Stimulated activated CD4-positive, alpha-beta T cell treated with anti-CD3 and anti-CD28 coated beads, Interleukin-15, amount 100 ng/mL, for 24 hours (primary cell): ENCODE measurements around the gene TXNIP.

ENCODE experiments used
- DNase-seq: peaks from one replicate; pipeline ENCODE4 v3.0.0-alpha.2; 2020

TXNIP gene

DNA sequence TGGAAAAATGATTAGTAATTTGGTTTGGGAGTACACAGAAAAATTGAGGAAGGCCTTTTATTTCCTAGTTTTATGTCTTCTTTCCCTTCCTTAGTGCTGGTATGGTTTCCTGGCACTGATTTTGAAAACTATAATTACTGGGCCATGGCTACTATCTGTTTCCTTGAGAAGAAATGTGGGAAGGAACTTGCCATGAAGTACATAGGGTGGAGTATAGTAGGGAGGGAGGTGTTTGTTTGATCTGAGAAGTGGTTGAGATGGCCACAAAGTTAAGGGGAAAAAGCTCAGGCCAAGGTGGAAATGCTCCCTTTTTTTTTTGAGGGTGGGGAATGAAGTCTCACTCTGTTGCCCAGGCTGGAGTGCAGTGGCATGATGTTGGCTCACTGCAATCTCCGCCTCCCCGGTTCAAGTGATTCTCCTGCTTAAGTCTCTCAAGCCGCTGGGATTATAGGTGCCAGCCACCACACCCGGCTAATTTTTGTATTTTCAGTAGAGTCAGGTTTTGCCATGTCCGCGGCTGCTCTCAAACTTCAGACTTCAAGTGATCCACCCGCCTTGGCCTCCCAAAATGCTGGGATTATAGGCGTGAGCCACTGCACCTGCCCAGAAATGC is 13.9 kb upstream of the TXNIP start:
- DNase-seq: no peak

DNA sequence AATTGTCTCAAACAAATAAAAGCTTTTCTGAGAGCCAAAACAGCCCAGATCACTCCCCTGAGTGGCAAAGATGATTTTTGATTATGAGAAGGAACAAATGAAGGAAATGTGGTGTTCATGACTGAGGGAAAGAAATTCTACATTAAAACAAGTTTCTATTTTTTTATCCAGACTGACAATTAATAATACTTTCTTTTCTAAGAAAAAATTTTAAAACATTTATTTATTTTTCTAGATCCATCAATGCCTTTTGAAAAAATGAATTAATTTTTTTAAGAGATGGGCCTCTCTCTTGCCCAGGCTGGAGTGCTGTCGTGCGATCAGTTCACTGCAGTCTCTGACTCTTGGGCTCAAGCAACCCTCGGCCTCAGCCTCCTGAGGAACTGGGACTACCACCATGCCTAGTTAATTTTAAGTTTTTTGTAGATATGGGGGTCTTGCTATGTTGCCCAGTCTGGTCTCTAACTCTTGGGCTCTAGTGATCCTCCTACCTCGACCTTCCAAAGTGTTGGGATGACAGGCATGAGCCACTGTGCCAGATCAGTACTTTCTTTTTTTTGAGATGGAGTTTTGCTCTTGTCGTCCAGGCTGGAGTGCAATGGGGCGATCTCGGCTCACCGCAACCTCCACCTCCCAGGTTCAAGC is 11.2 kb upstream of the TXNIP start:
- no peak for DNase-seq

DNA sequence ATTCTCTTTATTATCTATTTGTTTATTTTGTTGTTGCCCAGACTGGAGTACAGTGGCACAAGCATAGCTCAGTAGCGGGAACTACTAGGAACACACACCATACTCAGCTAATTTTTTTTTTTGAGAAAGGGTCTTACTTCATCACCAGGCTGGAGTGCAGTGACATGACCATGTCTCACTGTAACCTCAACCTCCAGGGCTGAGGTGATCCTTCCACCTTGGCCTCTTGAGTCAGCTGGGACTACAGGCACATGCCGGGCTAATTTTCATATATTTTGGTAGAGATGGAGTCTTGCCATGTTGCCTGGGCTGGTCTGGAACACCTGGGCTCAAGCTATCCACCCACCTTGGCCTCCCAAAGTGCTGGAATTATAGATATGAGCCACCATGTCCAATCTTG is 5.3 kb upstream of the TXNIP start:
- no peak for DNase-seq

DNA sequence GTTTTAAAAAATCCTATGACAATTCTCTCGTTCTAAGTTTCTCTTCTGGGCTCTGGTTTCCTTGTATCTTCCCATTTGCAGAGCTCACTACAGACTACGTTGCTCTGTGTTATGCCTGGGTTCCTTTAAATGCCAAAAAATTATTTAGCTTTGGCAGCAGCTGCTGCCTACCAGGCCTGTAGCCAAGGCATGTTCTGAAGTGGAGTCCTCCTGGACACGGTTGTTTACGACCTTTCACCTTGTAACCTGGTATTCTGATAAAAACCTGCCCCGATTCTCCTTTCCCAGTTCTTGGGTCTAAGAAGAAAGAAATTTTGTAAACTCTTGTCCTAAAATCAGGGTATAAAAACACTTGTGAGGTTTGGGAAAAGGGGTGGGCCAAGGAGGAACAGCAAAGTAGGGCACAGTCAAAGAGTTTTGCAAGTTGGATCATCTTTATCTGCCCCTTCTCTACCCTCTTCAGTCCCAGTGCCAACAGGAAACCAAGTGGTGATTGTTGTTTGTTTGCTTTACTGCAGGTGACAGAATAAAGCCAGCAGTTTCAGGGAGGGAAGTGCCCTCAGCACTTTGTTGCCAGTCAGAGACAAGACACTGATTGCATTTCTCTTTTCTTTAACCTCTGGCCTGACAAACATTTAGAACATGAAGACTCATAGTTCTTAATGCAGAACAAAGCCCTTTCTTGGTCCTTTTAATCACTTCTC is 3.1 kb upstream of the TXNIP start:
- DNase-seq: no peak

DNA sequence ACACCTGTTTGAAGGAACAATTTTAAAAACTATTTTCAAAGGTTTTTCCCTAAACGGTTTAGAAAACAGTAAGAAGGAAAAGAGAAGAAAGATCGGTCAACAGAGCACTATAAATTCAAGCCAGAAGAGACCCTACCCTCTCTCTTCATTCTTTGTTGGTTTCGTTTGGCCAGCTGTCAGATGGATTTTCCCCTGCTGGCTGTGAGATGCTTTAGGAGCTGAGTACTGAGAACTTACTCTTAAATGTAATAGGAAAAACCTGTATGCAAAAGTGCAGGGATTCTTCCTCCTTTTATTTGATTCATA is 1.3 kb upstream of the TXNIP start:
- no peak for DNase-seq

DNA sequence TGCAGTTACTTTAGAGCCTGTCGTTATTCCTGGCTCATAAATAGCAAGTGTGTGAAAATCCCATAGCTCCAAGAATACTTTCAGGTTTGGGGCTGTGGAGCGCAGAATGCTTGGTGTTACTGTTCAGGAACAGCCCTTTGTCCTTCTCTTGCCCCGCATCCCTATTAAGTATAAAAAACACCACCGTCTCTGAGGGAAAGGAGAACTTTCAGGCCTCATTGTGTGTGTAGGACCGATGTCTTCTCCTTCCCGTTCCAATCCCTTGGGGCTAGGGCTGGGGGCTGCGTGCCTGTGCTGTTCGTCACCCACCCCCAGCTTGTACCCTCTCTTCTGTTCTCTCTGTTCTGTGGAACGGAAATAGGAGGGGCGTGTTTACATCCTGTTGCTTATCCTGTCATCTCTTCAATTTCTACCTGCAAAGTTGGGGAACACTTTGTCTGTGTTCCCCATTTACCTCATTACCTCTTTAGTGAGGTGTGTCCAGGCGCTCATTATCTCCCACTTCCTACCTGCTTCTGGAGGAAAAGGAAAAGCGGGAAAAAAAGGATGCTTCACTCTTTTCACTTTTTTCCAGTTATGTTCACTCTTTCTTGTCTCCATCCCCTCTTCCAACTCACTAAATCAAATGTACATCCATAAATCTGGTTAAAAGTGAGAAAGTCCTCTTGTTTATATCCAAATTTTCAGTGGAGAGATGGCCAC is 788 bp upstream of the TXNIP start:
- peak; percentile 61 for DNase-seq

DNA sequence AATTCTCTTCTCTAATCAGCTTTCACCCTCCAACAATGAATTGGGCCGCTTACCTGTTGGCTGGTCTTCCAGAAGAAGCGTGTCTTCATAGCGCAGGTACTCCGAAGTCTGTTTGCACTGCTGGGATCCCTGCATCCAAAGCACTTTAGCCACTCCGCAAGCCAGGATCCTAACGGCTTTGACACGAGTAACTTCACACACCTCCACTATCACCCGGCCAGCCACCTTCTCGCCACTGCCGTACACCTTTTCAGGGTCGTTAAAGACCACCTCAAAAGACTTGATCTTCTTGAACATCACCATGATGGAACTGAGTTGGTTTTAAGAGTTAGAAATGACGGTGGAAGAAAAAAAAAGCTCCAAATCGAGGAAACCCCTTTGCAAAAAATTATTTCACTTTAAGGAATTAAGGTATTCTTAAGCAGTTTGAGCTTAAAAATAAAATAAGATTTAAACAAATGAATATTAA is 381 bp downstream of the TXNIP start:
- DNase-seq: no peak

DNA sequence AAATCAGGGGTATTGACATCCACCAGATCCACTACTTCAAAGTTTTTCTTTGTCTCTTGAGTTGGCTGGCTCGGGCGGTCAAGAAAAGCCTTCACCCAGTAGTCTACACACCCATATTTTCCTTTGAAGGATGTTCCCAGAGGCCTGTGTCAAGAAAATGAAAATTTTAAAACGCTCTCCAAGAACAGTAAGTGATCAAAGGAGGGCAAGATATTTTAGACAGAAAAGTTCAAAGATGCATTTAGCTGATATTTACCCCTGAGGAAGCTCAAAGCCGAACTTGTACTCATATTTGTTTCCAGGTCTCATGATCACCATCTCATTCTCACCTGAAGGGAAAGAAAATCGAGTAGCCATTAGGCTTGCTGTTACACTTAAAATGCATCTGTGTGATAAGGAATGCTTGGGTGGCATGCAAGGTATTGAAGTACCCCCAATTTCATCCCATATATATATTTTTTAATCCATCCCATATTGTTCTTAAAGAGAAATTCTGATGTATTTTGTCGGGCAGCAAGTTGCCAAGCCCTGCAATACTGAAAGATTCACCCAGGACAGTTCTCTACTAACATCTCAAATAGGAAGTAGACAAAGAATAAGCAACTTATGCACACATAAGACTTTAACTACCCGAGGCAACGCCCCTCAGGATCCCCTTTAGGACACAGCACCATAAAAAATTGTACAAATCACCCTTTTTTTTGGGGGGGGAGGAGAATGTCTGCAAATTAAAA is 1.1 kb downstream of the TXNIP start:
- DNase-seq: no peak

DNA sequence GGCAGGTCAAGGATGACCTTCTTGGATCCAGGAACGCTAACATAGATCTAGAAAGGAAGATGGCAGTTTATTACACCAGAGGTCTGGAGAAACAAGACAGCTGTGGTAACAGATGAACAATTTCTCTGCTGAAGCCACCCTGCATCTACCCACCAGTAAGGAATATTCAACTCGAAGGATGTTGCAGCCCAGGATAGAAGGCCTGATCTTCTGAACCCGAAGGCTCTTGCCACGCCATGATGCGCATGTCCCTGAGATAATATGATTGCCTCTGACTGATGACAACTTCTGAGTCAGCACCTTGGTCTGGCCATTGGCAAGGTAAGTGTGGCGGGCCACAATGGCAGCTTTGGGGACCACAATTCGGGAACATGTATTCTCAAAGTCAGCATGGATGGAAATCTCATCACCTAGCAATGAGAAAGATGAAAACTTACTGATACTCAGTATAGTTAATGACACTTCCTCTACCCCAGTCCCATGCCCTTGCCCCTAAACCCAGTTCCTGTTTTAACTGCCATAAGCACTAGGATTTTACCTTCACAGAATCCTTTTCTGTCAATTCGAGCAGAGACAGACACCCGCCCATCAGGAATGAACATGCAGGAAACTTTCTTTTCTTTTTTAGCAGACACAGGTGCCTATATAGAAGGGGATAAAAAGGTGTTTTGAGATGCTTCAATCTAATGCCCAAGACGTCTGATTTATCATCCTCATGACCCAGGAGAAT is 1.8 kb downstream of the TXNIP start:
- DNase-seq: peak; percentile 65

DNA sequence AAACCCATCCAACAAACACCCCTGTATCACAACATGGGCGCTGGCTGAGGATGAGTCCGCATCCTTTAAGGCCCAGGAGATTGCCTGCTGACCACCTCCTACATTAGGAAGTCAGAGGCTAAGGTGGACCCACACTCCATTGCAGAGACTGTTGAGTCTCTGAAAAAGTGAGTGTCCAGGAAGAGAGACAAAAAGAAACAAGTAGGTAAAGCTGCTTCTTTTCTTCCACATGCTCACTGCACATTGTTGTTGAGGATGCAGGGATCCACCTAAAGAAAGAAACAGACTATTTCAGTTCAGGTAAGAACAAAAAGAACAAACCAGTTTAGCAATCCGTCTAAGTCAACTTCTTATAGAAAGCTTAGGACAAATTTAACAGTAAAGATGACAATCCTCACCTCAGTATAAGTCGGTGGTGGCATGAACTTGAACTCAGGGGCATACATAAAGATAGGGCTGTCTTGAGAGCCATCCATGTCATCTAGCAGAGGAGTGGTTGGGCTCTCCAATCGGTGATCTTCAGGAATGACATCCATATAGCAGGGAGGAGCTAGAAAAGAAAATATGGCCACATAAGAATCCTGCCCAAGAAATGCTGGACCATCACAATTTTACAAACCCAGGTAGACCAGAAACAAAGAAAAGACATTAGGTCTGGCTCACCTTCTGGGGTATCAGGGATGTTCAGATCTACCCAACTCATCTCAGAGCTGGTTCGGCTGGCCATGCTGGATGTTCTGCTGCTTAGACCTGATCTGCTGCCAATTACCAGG is 2.6 kb downstream of the TXNIP start:
- no peak for DNase-seq

DNA sequence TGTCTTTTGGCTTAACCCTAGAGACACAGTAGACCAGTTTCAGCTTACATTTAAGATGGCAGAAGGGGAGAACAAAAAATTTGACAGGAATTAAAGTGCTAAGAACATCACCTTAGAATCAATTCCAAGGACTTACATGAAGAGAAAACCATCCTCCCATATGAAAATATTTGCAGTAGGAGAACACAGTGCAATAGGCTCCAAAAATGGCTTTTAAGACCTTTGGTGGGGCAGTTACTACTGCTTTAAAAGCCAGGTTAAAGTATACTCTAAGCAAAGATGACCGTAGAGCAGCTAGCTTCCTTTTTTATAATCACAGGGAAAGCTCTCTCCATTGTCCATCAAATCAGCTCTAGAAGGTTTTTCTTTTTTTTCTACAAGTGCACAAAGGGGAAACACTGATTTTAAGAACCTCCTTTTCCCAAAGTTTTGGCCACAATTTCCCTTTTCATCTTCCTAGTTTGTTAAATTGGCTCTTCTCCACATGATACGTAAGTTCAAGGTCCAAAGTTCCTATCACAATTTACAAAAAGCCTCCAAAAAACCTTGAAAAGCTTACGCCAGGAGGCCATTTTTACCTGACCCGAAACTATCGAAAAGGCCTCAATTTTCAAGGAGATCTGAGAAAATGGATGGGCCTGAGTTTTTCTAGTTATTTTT is 3.3 kb downstream of the TXNIP start:
- DNase-seq: no peak

DNA sequence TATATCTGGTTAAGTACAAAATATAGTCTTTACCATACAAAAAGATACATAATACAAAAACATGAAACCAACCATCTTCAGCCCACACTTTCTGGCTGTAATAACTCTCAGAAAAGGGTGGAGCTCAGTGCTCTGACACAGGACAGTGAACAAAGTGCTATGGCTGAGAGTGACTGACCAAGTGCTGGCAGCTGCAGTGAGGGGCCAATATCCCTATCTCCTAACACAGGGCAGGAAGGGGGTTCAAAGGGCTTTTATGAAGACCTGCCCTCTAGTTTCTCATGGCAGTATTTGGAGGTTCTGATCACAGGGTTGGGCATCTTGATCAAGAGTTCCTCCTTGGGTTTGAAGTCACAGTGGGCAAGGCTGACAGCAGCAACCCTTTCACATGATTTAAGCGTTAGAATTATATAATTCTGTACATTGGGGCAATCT is 3.9 kb downstream of the TXNIP start:
- no peak for DNase-seq

DNA sequence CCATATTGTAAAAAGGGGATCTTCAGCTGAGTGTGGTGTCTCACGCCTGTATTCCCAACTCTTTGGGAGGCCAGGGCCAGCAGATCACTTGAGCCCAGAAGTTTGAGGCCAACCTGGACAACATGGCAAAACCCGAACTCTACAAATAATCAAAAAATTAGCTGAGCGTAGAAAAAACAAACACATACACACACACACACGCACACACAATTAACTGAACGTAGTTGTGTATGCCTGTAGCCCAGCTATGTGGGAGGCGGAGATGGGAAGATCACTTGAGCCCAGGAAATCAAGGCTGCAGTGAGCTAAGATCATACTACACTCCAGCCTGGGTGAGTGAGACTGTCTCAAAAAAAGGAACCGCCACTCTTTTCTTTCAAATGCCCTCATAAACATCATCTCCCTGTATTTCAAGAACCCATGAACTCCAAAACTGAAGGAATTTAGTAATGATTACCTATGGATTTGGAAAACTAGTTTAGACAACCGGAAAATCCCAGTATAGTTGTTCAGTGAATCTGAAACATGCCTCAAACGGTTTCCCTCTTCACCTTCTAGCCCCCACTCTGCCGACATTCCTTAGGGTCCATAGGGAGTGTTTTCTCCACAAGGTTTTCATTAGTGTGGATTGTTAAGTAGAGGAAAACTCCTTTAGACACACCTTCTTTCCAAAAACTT is 4.5 kb downstream of the TXNIP start:
- DNase-seq: no peak

DNA sequence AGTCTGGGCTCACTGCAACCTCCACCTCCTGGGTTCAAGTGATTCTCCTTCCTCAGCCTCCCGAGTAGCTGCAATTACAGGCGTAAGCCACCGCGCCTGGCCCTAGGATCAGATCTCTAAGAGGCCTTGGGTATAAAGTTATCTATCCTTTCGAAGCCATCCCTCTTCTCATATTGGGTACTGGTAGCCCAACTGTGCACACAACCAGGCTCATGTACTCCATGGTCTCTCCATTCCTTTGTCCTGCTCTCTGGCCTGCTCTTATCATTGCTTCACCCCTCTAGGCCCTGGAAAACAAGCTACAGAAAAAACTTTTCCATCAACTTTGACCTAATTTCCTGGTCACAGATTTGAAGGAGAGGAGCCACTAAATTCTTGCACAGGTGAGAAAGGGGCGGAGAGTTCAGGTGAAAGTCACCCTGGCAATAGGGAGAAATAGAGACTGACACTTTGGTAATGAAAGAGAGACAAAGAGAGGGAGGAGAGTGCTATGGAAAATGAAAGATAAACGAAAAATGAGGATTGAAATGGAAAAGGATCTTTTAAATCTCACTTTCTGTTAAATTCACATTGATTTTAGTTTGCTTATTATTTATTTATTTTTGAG is 6.0 kb downstream of the TXNIP start:
- no peak for DNase-seq

DNA sequence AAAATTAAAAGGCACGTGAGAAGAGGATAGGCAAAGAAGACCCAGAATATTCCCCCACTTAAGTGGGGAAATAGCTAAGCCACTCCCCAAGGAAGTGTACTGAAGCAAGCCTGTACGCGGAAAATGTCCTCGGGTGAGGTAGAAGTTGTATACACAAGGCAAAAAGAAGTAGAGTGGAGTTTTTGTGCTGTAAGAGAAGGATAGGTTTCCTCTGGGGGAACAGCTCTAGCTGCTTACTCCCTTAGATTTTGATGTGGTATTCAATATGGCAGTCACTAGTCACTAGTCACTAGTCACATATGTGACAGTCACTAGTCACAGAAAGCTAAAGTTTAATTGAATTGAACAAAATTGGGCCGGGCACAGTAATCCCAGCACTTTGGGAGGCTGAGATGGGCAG is 7.6 kb downstream of the TXNIP start:
- DNase-seq: no peak

DNA sequence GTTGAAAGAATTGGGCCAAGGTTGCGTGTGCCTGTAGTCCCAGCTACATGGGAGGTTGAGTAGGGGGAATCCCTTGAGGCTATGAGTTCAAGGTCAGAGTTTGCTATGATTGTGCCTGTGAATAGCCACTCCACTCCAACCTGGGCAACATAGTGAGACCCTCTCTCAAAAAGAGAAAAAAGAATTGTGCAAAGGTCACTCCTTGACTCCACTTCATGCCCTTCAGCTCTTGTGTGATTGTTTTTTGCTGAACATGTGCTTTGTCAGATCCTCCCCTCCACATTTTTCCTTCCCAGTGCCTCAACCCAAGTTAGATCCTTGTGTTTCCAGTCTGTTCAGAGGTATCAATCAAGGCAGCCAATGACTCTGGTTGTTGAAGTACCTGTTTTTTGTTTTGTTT is 8.5 kb downstream of the TXNIP start:
- no peak for DNase-seq

DNA sequence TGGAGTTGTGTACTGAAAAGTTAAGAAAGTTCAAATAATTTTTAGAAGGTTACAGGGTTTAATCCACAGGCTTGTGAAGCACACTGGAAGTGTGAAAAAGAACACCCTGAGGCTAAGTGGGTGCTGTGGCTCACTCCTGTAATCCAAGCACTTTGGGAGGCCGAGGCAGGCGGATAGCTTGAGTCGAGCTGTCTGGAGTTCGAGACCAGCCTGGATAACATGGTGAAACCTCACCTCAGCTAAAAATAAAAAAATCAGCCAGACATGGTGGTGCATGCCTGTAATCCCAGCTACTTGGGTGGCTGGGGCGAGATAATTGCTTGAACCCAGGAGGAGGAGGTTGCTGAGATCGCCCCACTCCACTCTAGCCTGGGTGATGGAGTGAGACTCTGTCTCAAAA is 9.8 kb downstream of the TXNIP start:
- DNase-seq: no peak

DNA sequence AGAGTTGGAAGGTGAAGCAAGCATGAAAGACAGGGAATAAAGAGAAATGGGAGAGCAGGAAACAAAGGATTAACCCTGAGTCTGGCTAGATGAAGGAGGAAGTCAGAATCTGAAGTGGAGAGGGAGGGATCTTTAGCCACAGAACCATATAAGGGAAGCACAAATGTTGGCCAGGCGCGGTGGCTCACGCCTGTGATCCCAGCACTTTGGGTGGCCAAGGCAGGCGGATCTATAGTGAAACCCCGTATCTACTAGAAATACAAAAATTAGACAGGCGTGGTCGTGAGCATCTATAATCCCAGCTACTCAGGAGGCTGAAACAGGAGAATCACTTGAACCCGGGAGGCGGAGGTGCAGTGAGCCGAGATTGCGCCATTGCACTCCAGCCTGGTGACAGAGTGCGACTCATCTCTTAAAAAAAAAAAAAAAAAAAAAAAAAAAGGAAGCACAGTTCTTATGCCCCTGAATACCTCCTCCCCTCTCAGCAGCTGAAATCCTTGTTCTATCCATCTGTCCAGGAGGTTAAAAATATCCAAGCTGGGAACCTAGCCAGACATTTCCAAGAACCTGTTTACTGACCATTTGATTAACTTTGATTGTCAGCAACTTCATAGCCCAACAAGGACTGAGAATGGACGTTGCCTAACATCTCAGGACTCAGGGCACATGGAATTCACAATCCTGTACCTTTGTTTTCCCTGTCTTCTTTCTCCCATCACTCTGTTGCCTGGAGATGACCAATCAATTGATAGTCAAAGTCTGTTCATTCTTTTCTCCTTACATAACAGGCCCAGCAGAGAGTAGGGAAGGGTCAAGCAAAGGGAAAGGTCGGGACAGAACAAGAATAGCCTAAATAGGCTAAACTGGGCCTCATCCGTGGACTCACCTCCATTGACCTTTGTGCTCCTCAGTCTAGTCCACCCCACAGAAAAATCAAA is 10.6 kb downstream of the TXNIP start:
- DNase-seq: no peak

DNA sequence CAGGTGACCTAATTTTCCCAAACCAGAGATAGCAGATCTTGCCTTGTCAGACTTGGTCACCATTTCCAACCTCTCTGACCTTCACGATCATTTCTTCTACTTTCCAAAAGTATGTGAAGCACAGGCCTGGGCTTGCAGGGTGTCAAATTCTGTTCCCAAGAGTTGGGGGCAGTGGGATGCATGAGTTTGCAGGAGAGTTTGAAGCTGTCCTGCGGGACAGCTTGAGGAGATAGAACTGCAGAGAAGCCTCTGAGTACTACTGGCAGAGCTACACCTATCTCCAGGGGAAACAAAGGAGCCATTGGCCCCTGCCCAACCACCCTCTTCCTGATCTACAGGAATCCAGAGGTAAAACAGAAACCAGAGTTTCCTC is 11.3 kb downstream of the TXNIP start:
- no peak for DNase-seq
